ENCODE data around the gene CHI3L1.

Gene CHI3L1

GRCh38 chr1:203214871-203215270 lies 28.4 kb upstream of the CHI3L1 start:
- H3K4me3 ChIP-seq (ENCODE audit: low read length): no peak overlapping the region
- no peak for TF ChIP-seq ZNF274 (IDR thresholded peaks at IDR 0.05; ENCODE audit: low read depth, low read length)

- no peak for TF ChIP-seq ZNF274 (IDR thresholded peaks at IDR 0.05; ENCODE audit: low read depth, low read length)
- no peak overlapping the region for H3K4me3 ChIP-seq (ENCODE audit: low read length)
Measured at GRCh38 chr1:203213126-203213525, 26.6 kb upstream of the CHI3L1 start.

GRCh38 chr1:203211812-203212211 lies 25.3 kb upstream of the CHI3L1 start:
- no peak for TF ChIP-seq ZNF274 (IDR thresholded peaks at IDR 0.05; ENCODE audit: low read depth, low read length)
- no peak overlapping the region for H3K4me3 ChIP-seq (ENCODE audit: low read length)

GRCh38 chr1:203210988-203211387 lies 24.5 kb upstream of the CHI3L1 start:
- no peak for TF ChIP-seq ZNF274 (IDR thresholded peaks at IDR 0.05; ENCODE audit: low read depth, low read length)
- H3K4me3 ChIP-seq (ENCODE audit: low read length): no peak overlapping the region

- no peak for TF ChIP-seq ZNF274 (IDR thresholded peaks at IDR 0.05; ENCODE audit: low read depth, low read length)
- no peak overlapping the region for H3K4me3 ChIP-seq (ENCODE audit: low read length)
Measured at GRCh38 chr1:203210350-203210749, 23.8 kb upstream of the CHI3L1 start.

- H3K4me3 ChIP-seq (ENCODE audit: low read length): no peak overlapping the region
- no peak for TF ChIP-seq ZNF274 (IDR thresholded peaks at IDR 0.05; ENCODE audit: low read depth, low read length)
Measured at GRCh38 chr1:203208181-203208580, 21.7 kb upstream of the CHI3L1 start.

- no peak for TF ChIP-seq ZNF274 (IDR thresholded peaks at IDR 0.05; ENCODE audit: low read depth, low read length)
- H3K4me3 ChIP-seq (ENCODE audit: low read length): no peak overlapping the region
Measured at GRCh38 chr1:203207751-203208150, 21.2 kb upstream of the CHI3L1 start.

GRCh38 chr1:203206129-203206687 lies 19.7 kb upstream of the CHI3L1 start:
- no peak for TF ChIP-seq ZNF274 (IDR thresholded peaks at IDR 0.05; ENCODE audit: low read depth, low read length)
- no peak overlapping the region for H3K4me3 ChIP-seq (ENCODE audit: low read length)

GRCh38 chr1:203204756-203205155 lies 18.3 kb upstream of the CHI3L1 start:
- no peak overlapping the region for H3K4me3 ChIP-seq (ENCODE audit: low read length)
- no peak for TF ChIP-seq ZNF274 (IDR thresholded peaks at IDR 0.05; ENCODE audit: low read depth, low read length)

- no peak overlapping the region for H3K4me3 ChIP-seq (ENCODE audit: low read length)
- no peak for TF ChIP-seq ZNF274 (IDR thresholded peaks at IDR 0.05; ENCODE audit: low read depth, low read length)
Measured at GRCh38 chr1:203202431-203203245, 16.1 kb upstream of the CHI3L1 start.

GRCh38 chr1:203201516-203202205 lies 15.2 kb upstream of the CHI3L1 start:
- H3K4me3 ChIP-seq (ENCODE audit: low read length): no peak overlapping the region
- no peak for TF ChIP-seq ZNF274 (IDR thresholded peaks at IDR 0.05; ENCODE audit: low read depth, low read length)

- no peak overlapping the region for H3K4me3 ChIP-seq (ENCODE audit: low read length)
- TF ChIP-seq ZNF274 (IDR thresholded peaks at IDR 0.05; ENCODE audit: low read depth, low read length): no peak
Measured at GRCh38 chr1:203200916-203201315, 14.4 kb upstream of the CHI3L1 start.

- no peak for TF ChIP-seq ZNF274 (IDR thresholded peaks at IDR 0.05; ENCODE audit: low read depth, low read length)
- H3K4me3 ChIP-seq (ENCODE audit: low read length): no peak overlapping the region
Measured at GRCh38 chr1:203199816-203200571, 13.5 kb upstream of the CHI3L1 start.

GRCh38 chr1:203199481-203199815 lies 12.9 kb upstream of the CHI3L1 start:
- TF ChIP-seq ZNF274 (IDR thresholded peaks at IDR 0.05; ENCODE audit: low read depth, low read length): no peak
- H3K4me3 ChIP-seq (ENCODE audit: low read length): no peak overlapping the region
